Measurements from ENCODE around the gene MERTK.

DNA sequence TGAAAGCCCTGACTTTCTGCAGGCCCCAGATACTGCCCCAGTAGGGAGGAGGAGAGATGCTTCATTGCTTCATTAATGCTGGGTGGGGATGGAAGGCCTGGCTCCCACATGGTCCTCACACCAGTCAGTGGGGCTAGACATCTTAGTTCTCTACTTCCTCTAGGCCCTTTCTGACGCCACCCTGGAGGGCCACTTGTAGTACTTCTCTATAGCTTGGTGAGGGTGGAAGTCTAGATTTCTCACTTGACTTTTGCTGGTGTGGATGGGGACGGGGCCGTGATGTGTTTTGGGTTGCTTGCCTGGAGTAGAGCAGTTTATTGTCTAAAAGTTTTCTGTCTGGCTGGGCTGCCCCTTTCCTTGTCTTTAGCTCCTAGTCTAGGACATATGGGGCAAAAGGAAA lies 18.7 kb downstream of the MERTK start:
- TF ChIP-seq, protein P1, sequence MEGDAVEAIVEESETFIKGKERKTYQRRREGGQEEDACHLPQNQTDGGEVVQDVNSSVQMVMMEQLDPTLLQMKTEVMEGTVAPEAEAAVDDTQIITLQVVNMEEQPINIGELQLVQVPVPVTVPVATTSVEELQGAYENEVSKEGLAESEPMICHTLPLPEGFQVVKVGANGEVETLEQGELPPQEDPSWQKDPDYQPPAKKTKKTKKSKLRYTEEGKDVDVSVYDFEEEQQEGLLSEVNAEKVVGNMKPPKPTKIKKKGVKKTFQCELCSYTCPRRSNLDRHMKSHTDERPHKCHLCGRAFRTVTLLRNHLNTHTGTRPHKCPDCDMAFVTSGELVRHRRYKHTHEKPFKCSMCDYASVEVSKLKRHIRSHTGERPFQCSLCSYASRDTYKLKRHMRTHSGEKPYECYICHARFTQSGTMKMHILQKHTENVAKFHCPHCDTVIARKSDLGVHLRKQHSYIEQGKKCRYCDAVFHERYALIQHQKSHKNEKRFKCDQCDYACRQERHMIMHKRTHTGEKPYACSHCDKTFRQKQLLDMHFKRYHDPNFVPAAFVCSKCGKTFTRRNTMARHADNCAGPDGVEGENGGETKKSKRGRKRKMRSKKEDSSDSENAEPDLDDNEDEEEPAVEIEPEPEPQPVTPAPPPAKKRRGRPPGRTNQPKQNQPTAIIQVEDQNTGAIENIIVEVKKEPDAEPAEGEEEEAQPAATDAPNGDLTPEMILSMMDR (IDR thresholded peaks at IDR 0.05) = no peak
- no peak for TF ChIP-seq EP300 (IDR thresholded peaks at IDR 0.05)

Data from gastroesophageal sphincter (tissue), 3 donors.